Prostate gland (tissue), 2 donors: ENCODE results near the gene DOCK10.

Experiments
- CTCF ChIP-seq, 4 experiments: fragments of 200-600 bp in 2 of 4; fragments of 450-650 bp in 2 of 4; sonication (generic) in 2 of 4; IDR thresholded peaks; 1 replicate in 3 of 4; 2 replicates in 1 of 4; pipeline ENCODE4 v1.5.1; 2016 to 2019; ENCODE audit warnings: antibody characterized with exemption in 4 of 4, mild to moderate bottlenecking in 2 of 4, moderate library complexity in 2 of 4
- POLR2A ChIP-seq: fragments of 450-650 bp; IDR thresholded peaks from one replicate; pipeline ENCODE4 v1.6.1; 2016; ENCODE audit warnings: antibody characterized with exemption, mild to moderate bottlenecking

- TF ChIP-seq CTCF (IDR thresholded peaks at IDR 0.05), result no peak
- no peak for TF ChIP-seq POLR2A
Observed at GRCh38 chr2:224931956-224932355, 110.3 kb downstream of the DOCK10 start.
